ENCODE measurements around the gene MRPL44.

DNA sequence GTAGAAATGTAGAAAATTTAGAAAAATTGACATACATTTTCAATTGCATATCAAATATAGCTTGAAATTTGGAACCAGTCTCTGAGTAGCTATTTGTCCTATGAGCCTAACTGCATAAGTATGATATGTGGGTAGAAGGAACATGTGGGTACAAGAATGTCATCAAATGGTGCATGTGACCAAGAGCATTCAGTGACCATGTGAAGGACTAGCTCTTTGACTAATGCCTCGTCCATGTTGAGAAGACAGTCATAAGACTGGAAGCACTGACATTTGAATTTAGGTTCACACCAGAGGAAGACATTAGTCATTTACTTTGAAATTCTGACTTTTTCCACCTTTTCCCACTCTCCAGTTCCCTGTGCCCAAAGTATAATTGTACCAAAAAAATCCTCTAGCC, 12.6 kb downstream of the MRPL44 start:
- TF ChIP-seq, protein P1, sequence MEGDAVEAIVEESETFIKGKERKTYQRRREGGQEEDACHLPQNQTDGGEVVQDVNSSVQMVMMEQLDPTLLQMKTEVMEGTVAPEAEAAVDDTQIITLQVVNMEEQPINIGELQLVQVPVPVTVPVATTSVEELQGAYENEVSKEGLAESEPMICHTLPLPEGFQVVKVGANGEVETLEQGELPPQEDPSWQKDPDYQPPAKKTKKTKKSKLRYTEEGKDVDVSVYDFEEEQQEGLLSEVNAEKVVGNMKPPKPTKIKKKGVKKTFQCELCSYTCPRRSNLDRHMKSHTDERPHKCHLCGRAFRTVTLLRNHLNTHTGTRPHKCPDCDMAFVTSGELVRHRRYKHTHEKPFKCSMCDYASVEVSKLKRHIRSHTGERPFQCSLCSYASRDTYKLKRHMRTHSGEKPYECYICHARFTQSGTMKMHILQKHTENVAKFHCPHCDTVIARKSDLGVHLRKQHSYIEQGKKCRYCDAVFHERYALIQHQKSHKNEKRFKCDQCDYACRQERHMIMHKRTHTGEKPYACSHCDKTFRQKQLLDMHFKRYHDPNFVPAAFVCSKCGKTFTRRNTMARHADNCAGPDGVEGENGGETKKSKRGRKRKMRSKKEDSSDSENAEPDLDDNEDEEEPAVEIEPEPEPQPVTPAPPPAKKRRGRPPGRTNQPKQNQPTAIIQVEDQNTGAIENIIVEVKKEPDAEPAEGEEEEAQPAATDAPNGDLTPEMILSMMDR (conservative IDR thresholded peaks at IDR 0.05) = no peak
- TF ChIP-seq EZH2 (IDR thresholded peaks at IDR 0.05; ENCODE audit: low read depth) = no peak

All from PC-9 (cell line).